Astrocyte of the spinal cord (primary cell): ENCODE data around the gene ADCY3.

ENCODE experiments used
- DNase-seq: peaks from one replicate; pipeline ENCODE4 v3.0.0; 2011; ENCODE audit warnings: low read depth, low spot score
- H3K4me3 ChIP-seq: 2 replicates; pipeline ENCODE4 v1.5.1; 2011; ENCODE audit warnings: low read depth, mild to moderate bottlenecking, low read length, moderate library complexity
- in situ Hi-C: cut with HindIII; loops from 2 replicates; pipeline ENCODE4 v1.10.0; 2017; ENCODE audit warnings: low sequenced_read_pairs
- TF ChIP-seq, protein P1 (sequence below): IDR thresholded peaks from 2 replicates; pipeline ENCODE4 v1.5.1; 2012; ENCODE audit warnings: low read depth, mild to moderate bottlenecking, low read length, inconsistent platforms

Gene ADCY3

DNA sequence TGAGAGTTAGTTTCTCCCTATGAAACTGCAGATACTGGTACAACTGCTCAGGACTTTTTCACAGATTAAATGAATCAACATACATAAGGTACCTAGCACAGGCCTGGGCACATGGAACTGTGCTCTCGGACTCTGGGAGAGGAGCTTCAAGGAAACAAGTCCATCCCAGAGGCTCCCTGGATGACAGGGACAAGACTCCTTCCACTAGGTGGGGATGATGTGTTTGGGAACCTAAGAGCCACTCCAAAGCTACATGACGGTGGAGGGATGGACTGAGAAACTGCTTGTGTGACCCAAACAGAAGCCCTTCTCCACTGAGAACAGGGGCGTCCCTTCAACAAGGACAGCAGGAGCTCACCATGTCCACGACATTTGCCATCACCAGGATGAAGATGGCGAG, 89.7 kb downstream of the ADCY3 start:
- DNase-seq: no peak
- in situ Hi-C loops: no loop called here
- no peak overlapping the region for H3K4me3 ChIP-seq
- TF ChIP-seq, protein P1, sequence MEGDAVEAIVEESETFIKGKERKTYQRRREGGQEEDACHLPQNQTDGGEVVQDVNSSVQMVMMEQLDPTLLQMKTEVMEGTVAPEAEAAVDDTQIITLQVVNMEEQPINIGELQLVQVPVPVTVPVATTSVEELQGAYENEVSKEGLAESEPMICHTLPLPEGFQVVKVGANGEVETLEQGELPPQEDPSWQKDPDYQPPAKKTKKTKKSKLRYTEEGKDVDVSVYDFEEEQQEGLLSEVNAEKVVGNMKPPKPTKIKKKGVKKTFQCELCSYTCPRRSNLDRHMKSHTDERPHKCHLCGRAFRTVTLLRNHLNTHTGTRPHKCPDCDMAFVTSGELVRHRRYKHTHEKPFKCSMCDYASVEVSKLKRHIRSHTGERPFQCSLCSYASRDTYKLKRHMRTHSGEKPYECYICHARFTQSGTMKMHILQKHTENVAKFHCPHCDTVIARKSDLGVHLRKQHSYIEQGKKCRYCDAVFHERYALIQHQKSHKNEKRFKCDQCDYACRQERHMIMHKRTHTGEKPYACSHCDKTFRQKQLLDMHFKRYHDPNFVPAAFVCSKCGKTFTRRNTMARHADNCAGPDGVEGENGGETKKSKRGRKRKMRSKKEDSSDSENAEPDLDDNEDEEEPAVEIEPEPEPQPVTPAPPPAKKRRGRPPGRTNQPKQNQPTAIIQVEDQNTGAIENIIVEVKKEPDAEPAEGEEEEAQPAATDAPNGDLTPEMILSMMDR: peak; percentile 43

GRCh38 chr2:24828238-24828996, 91.6 kb downstream of the ADCY3 start:
- no peak overlapping the region for H3K4me3 ChIP-seq
- TF ChIP-seq, protein P1: no peak
- DNase-seq: no peak
- in situ Hi-C loops: no loop called here

GRCh38 chr2:24827321-24828237, 92.5 kb downstream of the ADCY3 start:
- no peak overlapping the region for H3K4me3 ChIP-seq
- TF ChIP-seq, protein P1: peak; percentile 95
- in situ Hi-C loops: no loop called here
- DNase-seq: peak; percentile 89

DNA sequence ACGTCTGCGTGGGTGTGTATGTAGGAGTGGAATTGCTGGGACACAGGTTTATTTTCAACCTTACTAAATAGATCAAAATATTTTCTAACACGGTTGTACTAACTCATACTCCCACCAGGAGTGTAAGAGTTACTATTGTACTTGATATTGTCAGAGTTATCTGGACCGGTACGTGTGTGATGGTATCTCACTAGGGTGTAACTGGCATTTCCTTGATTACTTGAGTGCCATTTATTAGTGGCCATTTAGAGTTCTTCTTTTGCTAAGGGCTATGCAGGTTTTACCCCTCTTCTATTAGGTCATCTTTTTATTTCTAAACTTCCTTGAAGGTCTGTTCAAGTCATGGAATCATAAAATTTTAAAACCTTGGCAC, 93.3 kb downstream of the ADCY3 start:
- DNase-seq: no peak
- no peak overlapping the region for H3K4me3 ChIP-seq
- TF ChIP-seq, protein P1: no peak
- in situ Hi-C loops: no loop called here

DNA sequence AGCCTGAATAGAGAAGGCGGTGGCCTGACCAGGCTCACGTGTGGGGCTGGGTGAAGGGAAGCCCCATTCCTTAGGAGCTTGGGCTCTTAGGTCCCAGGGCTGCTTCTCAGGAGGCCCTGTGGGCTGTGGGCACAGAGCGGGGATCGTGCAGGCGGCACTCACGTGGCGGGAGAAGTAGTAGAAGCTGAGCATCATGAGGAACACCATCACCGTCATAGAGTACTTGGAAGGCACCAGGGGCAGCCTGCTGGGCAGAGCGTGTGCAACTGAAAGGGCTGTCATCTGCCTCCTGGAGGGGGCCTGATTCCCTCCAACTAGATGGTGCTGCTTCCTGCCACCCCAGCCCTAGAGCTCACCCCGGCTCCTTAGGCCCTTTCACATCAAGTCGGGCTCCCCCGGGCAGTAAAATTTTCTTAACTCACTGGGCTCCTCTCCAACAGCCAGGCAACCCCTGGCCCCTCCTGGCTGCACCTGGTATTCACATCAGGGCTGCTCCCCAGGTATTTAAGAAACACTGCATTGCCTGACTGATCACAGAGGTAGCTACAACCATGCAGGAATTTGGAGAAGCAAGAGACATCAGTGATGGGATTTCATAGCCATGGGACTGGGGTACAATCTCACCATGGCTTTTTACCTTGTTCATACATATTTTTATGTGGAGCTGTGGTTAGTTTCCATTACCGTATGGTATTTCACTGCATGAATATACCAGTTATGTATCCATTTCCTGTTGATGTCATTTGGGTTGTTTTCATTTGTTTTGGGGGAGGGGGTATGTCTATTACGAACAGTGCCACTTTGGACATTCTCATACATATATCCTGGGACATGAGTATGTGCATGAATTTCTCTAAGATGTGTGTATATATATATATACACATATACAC, 93.9 kb downstream of the ADCY3 start:
- no peak overlapping the region for H3K4me3 ChIP-seq
- in situ Hi-C loops: no loop called here
- no peak for DNase-seq
- TF ChIP-seq, protein P1: no peak
